HG02642 (cell line): ENCODE results near the gene PGBD2.
"Not testable (repeated sequence)": the region's sequence is repeated elsewhere in the genome, so short reads cannot be mapped to it uniquely, and the experiment has no call there.

Experiments used
- ATAC-seq: cut with Tn5 transposase; IDR thresholded peaks from one replicate; pipeline ENCODE4 v1.9.1; 2021; ENCODE audit warnings: mild to moderate bottlenecking; ENCODE audit not compliant: unreplicated experiment, poor library complexity

Gene PGBD2

DNA sequence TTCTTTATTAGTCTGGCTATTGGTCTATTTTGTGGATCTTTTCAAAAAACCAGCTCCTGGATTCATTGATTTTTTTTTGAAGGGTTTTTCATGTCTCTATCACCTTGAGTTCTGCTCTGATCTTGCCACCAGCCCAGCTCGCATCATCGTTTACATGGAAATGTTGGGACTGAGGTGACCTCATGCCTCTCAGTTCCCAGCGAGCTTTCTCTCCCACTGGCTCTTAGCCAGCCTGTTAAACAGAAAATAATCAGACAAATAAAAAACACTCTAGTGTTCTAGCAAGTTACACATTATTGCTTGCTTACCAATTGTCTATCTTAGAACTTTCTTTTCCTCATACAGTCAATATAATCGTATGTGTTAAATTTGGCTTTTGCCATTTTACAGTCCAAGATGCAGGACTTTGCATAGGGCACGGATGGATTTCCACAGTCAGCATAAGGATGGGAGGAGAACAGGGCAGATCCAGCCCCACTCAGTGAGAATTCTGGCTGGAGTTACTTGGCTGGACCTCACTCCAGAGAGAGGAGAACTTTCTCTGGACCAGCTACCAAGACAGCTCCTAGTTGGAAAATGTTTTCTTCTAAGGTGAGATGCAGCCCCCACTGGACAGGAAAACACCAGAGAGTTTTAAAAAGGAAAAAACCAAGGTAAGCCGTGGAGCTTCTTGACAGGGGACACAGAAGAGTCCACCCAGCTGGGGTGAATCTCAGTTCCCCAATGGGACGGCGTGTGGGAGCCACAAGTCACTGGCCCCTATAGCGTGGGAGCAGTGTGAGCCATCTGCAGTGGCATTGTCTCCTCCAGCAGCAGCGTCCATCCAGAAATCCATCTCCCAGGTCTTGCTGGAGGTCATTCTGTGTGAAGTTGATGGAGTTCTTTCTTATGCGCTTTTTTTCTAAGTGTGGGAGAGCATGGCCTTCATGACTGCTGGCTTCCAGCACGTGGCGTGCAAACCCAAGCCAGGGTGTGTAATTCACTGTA, 17.6 kb downstream of the PGBD2 start:
- no peak for ATAC-seq

DNA sequence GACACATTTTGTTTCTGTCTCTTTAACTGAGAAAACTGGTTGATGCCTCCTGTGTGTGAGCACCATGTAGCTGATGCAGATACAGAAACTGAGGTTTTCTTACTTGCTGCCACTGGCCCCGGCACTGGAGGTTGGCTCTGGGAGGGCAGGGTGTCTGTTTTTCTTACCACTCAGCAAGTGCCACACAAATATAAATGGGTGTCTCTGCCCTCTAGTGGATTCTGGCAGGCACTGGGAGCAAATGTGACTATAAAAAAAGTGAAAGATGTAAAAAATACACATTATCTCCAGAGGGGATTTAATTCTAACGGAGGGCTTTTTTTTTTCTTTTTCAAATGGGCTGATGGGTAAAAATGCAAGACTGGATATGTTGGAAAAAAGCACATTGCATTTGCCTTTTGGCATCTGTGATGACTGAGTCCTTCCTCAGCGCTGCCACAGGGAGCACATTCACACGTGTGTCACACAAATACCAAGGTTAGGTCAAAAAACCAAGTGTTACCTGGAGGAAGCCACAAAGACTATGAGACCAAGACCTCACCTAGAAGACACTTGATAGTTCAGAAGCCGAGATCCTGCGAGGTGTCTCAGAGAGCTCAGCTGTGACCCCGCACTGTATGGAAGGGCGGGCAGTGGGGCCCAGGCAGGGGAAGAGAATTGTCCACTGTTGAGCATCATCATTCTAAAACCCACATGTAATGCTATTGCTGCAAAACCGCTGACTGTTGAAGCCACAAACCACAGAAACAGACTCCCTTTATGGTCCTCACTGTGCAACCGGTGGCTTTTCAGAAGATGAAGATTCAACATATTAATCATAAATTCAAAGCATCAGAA, 18.9 kb downstream of the PGBD2 start:
- ATAC-seq = peak; percentile 80

- not testable (repeated sequence) for ATAC-seq
Measured at GRCh38 chr1:248925859-248926258, 19.8 kb downstream of the PGBD2 start.

DNA sequence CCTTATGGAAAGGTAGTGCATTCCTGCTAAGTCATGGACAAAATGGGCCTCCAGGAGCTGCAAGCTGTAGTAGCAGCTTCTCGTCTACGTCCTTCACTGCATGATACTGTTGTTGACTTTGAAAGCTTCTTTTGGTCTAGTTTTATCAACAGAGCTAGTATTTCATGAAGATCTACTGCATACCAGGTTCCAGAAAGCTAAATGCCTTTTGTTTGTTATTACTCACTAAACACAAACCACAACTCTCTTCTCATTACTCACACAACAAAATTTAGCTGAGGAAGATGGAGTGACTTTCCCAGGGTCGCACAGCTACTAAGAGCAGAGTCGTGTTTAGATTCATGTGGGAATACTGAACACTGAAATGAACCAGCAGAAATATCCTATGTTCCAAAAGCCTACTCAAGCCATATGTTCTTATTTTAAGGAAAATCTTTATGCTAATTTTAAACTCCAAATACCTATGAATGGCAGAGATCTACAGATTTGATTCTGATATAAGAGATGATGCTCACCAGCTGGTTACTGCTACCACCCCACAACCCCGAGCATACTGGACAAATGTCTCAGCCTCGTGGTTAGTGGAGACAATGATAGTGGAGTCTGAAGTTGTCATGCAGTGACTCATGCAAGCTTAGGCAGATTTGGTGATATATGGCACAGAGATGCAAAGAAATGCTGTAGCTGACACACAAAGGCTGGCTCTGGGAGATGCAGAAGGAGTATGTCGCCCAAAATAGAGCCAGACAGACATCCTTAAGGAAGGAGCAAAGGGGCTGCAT, 20.6 kb downstream of the PGBD2 start:
- no peak for ATAC-seq

GRCh38 chr1:248927283-248927682, 21.2 kb downstream of the PGBD2 start:
- not testable (repeated sequence) for ATAC-seq

GRCh38 chr1:248928122-248928521, 22.1 kb downstream of the PGBD2 start:
- ATAC-seq = not testable (repeated sequence)

DNA sequence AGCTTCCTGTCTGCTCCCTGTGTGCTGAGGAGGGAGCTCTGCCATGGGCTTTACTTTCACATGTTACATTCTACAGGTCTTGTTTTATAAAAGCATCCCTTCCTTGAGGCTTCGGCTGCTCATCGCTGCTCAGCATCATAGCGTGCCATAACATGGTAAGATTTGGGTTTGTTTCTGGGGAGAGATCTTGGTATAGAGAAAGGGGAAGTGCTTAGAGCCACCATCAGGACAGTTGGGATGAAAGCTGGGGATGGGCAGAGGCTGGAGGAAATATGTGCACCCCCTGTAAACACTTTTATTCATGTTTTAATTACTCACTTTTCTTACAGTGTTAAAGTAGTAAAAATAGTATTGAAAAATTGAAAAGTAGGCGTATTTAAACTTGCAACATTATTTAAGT, 24.0 kb downstream of the PGBD2 start:
- not testable (repeated sequence) for ATAC-seq

- ATAC-seq = not testable (repeated sequence)
Measured at GRCh38 chr1:248938173-248938809, 32.3 kb downstream of the PGBD2 start.

- ATAC-seq = not testable (repeated sequence)
Measured at GRCh38 chr1:248944134-248944999, 38.3 kb downstream of the PGBD2 start.

- ATAC-seq = not testable (repeated sequence)
Measured at GRCh38 chr1:248945000-248945423, 39.0 kb downstream of the PGBD2 start.

DNA sequence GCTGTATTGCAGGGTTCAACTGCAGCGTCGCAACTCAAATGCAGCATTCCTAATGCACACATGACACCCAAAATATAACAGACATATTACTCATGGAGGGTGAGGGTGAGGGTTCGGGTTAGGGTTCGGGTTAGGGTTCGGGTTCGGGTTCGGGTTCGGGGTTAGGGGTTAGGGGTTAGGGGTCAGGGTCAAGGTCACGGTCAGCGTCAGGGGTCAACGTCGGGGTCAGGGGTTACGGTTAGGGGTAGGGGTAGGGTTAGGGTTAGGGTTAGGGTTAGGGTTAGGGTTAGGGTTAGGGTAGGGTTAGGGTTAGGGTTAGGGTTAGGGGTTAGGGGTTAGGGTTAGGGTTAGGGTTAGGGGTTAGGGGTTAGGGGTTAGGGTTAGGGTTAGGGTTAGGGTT, 39.4 kb downstream of the PGBD2 start:
- not testable (repeated sequence) for ATAC-seq

DNA sequence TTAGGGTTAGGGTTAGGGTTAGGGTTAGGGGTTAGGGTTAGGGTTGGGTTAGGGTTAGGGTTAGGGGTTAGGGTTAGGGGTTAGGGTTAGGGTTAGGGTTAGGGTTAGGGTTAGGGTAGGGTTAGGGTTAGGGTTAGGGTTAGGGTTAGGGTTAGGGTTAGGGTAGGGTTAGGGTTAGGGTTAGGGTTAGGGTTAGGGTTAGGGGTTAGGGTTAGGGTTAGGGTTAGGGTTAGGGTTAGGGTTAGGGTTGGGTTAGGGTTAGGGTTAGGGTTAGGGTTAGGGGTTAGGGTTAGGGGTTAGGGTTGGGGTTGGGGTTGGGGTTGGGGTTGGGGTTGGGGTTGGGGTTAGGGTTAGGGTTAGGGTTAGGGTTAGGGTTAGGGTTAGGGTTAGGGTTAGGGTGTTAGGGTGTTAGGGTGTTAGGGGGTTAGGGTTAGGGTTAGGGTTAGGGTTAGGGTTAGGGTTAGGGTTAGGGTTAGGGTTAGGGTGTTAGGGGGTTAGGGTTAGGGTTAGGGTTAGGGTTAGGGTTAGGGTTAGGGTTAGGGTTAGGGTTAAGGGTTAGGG, 39.9 kb downstream of the PGBD2 start:
- ATAC-seq = not testable (repeated sequence)
